Measurements from ENCODE around the gene RPA3. TPM values are rescaled to one million over a fixed set of nuclear protein-coding genes. Genes with fewer than 3 reads are reported as not detected.

Gene RPA3
- polyA plus RNA-seq, 1 donor (not counting 4 experiments of a cell fraction or from before 2014, with no cell fraction given): 51.1 TPM

DNA sequence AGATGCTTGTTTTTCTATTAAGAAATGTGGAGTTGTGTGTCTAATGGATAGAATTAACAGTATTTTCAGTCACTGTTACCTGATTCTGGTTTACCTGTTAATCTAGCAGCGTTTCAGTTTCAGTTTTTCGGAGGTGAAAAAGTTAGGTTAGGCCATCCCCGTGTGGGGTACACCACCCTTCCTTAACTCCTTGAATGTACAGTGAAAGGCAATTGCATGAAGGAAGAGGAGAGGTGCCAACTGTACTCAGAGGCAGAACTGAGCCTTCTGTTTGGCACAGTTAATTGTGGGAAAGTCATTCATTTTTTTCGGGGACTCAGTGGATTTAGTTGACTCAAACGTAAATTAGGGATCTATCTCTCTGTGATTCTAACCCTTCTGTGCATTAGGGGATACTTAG is 35.5 kb downstream of the RPA3 start:
- H3K9me1 ChIP-seq (ENCODE audit: control insufficient read depth, extremely low read depth, insufficient read depth, low read length): no peaks in the 10 kb centered on the region
- dilution Hi-C loops (cut with MboI; ENCODE audit: extremely low pct_ligation_motif_present, low sequenced_read_pairs): no loop called here
- peaks cover 18% of the 10 kb centered on the region for H3K4me1 ChIP-seq (ENCODE audit: control insufficient read depth, extremely low read depth, insufficient read depth, low read length)

GRCh38 chr7:7681936-7682329 is 36.5 kb downstream of the RPA3 start:
- no peak for FAIRE-seq
- dilution Hi-C loops (cut with MboI; ENCODE audit: extremely low pct_ligation_motif_present, low sequenced_read_pairs): no loop called here

More for the DNA sequence above, 35.5 kb downstream of the RPA3 start:
- Histone ChIP-seq H3K4me2 (ENCODE audit: control insufficient read depth, extremely low read depth, insufficient read depth, low read depth, low read length) (peak overlapping the region; percentile 84), H2AFZ (ENCODE audit: control insufficient read depth, low read length) (peak overlapping the region; percentile 71), H3K9ac (ENCODE audit: control insufficient read depth, extremely low read depth, insufficient read depth, low read length) (peak overlapping the region; percentile 62), H3K4me3 (ENCODE audit: control insufficient read depth in 2 of 3, extremely low read depth in 1 of 3, insufficient read depth in 2 of 3, low read depth in 1 of 3, low read length in 3 of 3) (peak overlapping the region in 2 of 3 experiments; percentile 46 to 48), H3K9me3 (ENCODE audit: control insufficient read depth, low read depth, low read length) (no peaks in the 10 kb centered on the region), H3K79me2 (ENCODE audit: control insufficient read depth, insufficient read depth, low read length) (no peaks in the 10 kb centered on the region), H3K36me3 (ENCODE audit: control insufficient read depth in 2 of 2, extremely low read depth in 1 of 2, insufficient read depth in 2 of 2, low read length in 2 of 2) (no peaks in the 10 kb centered on the region), H3K27ac (ENCODE audit: control insufficient read depth, insufficient read depth, low read length) (no peak overlapping the region), H4K20me1 (ENCODE audit: control insufficient read depth, extremely low read depth, insufficient read depth, low read length) (no peaks in the 10 kb centered on the region), H3K27me3 (ENCODE audit: control insufficient read depth, extremely low read depth, insufficient read depth, low read length) (no peaks in the 10 kb centered on the region)
- TF ChIP-seq, protein P1, sequence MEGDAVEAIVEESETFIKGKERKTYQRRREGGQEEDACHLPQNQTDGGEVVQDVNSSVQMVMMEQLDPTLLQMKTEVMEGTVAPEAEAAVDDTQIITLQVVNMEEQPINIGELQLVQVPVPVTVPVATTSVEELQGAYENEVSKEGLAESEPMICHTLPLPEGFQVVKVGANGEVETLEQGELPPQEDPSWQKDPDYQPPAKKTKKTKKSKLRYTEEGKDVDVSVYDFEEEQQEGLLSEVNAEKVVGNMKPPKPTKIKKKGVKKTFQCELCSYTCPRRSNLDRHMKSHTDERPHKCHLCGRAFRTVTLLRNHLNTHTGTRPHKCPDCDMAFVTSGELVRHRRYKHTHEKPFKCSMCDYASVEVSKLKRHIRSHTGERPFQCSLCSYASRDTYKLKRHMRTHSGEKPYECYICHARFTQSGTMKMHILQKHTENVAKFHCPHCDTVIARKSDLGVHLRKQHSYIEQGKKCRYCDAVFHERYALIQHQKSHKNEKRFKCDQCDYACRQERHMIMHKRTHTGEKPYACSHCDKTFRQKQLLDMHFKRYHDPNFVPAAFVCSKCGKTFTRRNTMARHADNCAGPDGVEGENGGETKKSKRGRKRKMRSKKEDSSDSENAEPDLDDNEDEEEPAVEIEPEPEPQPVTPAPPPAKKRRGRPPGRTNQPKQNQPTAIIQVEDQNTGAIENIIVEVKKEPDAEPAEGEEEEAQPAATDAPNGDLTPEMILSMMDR (optimal IDR thresholded peaks at IDR 0.05 in 1 of 3, IDR thresholded peaks at IDR 0.05 in 1 of 3, conservative IDR thresholded peaks at IDR 0.05 in 1 of 3; ENCODE audit: extremely low read depth in 1 of 3, insufficient read depth in 2 of 3, low read length in 3 of 3): no peak
- TF ChIP-seq EZH2 (IDR thresholded peaks at IDR 0.05; ENCODE audit: low read length): no peak
- FAIRE-seq (no peak), DNase-seq (ENCODE audit: low read depth, low spot score) (no peak)

More at GRCh38 chr7:7681936-7682329, 36.5 kb downstream of the RPA3 start:
- no peak overlapping the region for H3K4me3 ChIP-seq (ENCODE audit: control insufficient read depth in 2 of 3, extremely low read depth in 1 of 3, insufficient read depth in 2 of 3, low read depth in 1 of 3, low read length in 3 of 3)
- no peak for TF ChIP-seq EZH2 (IDR thresholded peaks at IDR 0.05; ENCODE audit: low read length)
- TF ChIP-seq, protein P1 (optimal IDR thresholded peaks at IDR 0.05 in 1 of 3, IDR thresholded peaks at IDR 0.05 in 1 of 3, conservative IDR thresholded peaks at IDR 0.05 in 1 of 3; ENCODE audit: extremely low read depth in 1 of 3, insufficient read depth in 2 of 3, low read length in 3 of 3): no peak
- DNase-seq (ENCODE audit: low read depth, low spot score): no peak
- no peaks in the 10 kb centered on the region for H4K20me1 ChIP-seq (ENCODE audit: control insufficient read depth, extremely low read depth, insufficient read depth, low read length)
- no peaks in the 10 kb centered on the region for H3K36me3 ChIP-seq (ENCODE audit: control insufficient read depth in 2 of 2, extremely low read depth in 1 of 2, insufficient read depth in 2 of 2, low read length in 2 of 2)
- peak overlapping the region; percentile 70 for H3K4me2 ChIP-seq (ENCODE audit: control insufficient read depth, extremely low read depth, insufficient read depth, low read depth, low read length)
- H3K9ac ChIP-seq (ENCODE audit: control insufficient read depth, extremely low read depth, insufficient read depth, low read length): no peak overlapping the region
- no peaks in the 10 kb centered on the region for H3K9me1 ChIP-seq (ENCODE audit: control insufficient read depth, extremely low read depth, insufficient read depth, low read length)
- H3K27ac ChIP-seq (ENCODE audit: control insufficient read depth, insufficient read depth, low read length): peak overlapping the region; percentile 5
- no peaks in the 10 kb centered on the region for H3K27me3 ChIP-seq (ENCODE audit: control insufficient read depth, extremely low read depth, insufficient read depth, low read length)
- H2AFZ ChIP-seq (ENCODE audit: control insufficient read depth, low read length): no peak overlapping the region
- no peaks in the 10 kb centered on the region for H3K79me2 ChIP-seq (ENCODE audit: control insufficient read depth, insufficient read depth, low read length)
- no peaks in the 10 kb centered on the region for H3K9me3 ChIP-seq (ENCODE audit: control insufficient read depth, low read depth, low read length)
- peaks cover 18% of the 10 kb centered on the region for H3K4me1 ChIP-seq (ENCODE audit: control insufficient read depth, extremely low read depth, insufficient read depth, low read length)
